CD4-positive, CD25-positive, alpha-beta regulatory T cell (primary cell): ENCODE results near the gene CD22. TPM values are rescaled to one million over a fixed set of nuclear protein-coding genes. Genes with fewer than 3 reads are reported as not detected.
"Not testable (repeated sequence)": the region's sequence is repeated elsewhere in the genome, so short reads cannot be mapped to it uniquely, and the experiment has no call there.

Experiments used
- ATAC-seq, 2 donors: fragments of 150-1000 bp; cut with Tn5 transposase; one replicate each; pipeline ENCODE4 v1.10.0; 2021; ENCODE audit warnings: low read depth in 2 of 2, moderate number of reproducible peaks in 2 of 2, moderate library complexity in 1 of 2
- DNase-seq, 3 donors: peaks; one replicate each; pipeline versions ENCODE4 v3.0.0 to v3.0.0-alpha.2; 2012 to 2022; ENCODE audit warnings: mixed read lengths in 1 of 3
- H3K27ac ChIP-seq: one replicate; pipeline ENCODE4 v1.7.0; 2013; ENCODE audit warnings: mild to moderate bottlenecking, low read length; ENCODE audit not compliant: insufficient read depth, poor library complexity, severe bottlenecking
- H3K27me3 ChIP-seq: one replicate; pipeline ENCODE4 v1.7.0; 2013; ENCODE audit warnings: low read length; ENCODE audit not compliant: control insufficient read depth, insufficient read depth
- H3K36me3 ChIP-seq: one replicate; pipeline ENCODE4 v1.7.0; 2013; ENCODE audit warnings: mild to moderate bottlenecking, low read length, moderate library complexity; ENCODE audit not compliant: control insufficient read depth, insufficient read depth
- H3K4me1 ChIP-seq: 2 replicates; pipeline ENCODE4 v1.7.0; 2013; ENCODE audit warnings: mild to moderate bottlenecking, low read length; ENCODE audit not compliant: insufficient read depth, control insufficient read depth, poor library complexity, severe bottlenecking
- H3K4me3 ChIP-seq: one replicate; pipeline ENCODE4 v1.7.0; 2013; ENCODE audit warnings: low read depth, mild to moderate bottlenecking, low read length, moderate library complexity
- H3K9me3 ChIP-seq, 2 experiments: 1 replicate in 1 of 2; 2 replicates in 1 of 2; pipeline ENCODE4 v1.7.0; 2013; ENCODE audit warnings: low read length in 2 of 2, mild to moderate bottlenecking in 1 of 2, moderate library complexity in 1 of 2; ENCODE audit not compliant: control insufficient read depth in 2 of 2
- H3K27ac Mint-ChIP-seq, 3 donors: one replicate each; pipeline ENCODE4 v1.8.0; 2020 to 2022; ENCODE audit warnings: mild to moderate bottlenecking in 3 of 3, mixed read lengths in 3 of 3, moderate library complexity in 2 of 3
- H3K27me3 Mint-ChIP-seq: one replicate; pipeline ENCODE4 v1.8.0; 2022; ENCODE audit warnings: mild to moderate bottlenecking, mixed read lengths
- H3K36me3 Mint-ChIP-seq: one replicate; pipeline ENCODE4 v1.8.0; 2020; ENCODE audit warnings: mixed read lengths
- H3K4me1 Mint-ChIP-seq, 4 donors: one replicate each; pipeline ENCODE4 v1.8.0; 2020 to 2022; ENCODE audit warnings: mixed read lengths in 4 of 4, mild to moderate bottlenecking in 1 of 4
- H3K4me3 Mint-ChIP-seq, 4 donors: one replicate each; pipeline ENCODE4 v1.8.0; 2020 to 2022; ENCODE audit warnings: mild to moderate bottlenecking in 4 of 4, mixed read lengths in 4 of 4, moderate library complexity in 3 of 4
- H3K9me3 Mint-ChIP-seq, 7 donors: one replicate each; pipeline ENCODE4 v1.8.0; 2020 to 2022; ENCODE audit warnings: mixed read lengths in 7 of 7, mild to moderate bottlenecking in 3 of 7, moderate library complexity in 2 of 7
- polyA plus RNA-seq, 4 donors: library from polyadenylated mRNA; unstranded; fragments of 300-500 nt; fragmentation: Illumina TruSeq; gene quantifications; one replicate each; pipeline ENCODE4 v1.2.3, GENCODE V29; 2021
- total RNA-seq: library from RNA; stranded (reverse); gene quantifications from one replicate; pipeline ENCODE4 v1.2.3, GENCODE V29; 2022

CD22 gene
- 3.3 TPM for total RNA-seq
- polyA plus RNA-seq: 1 to 10 TPM in 1 of 4 donors, under 1 TPM in 2, not detected in 1; 0.15 to 1.9 (median 0.39) TPM

- DNase-seq: no peak
- Histone ChIP-seq H3K4me1 (no peaks in the 10 kb centered on the region), H3K27me3 (no peaks in the 10 kb centered on the region), H3K9me3 (no peaks in the 10 kb centered on the region), H3K4me3 (no peak within 1 kb of the TSS), H3K27ac (no peak within 1 kb of the TSS), H3K36me3 (no peaks in the 10 kb centered on the region)
- ATAC-seq: peak in 1 of 2 donors; percentile 33
- Mint-ChIP-seq H3K4me1 (peaks cover 0 to 6% (median under 1%) of the 10 kb centered on the region in 4 donors), H3K9me3 (no peaks in the 10 kb centered on the region), H3K36me3 (no peaks in the 10 kb centered on the region), H3K4me3 (no peak within 1 kb of the TSS), H3K27ac (peak within 1 kb of the TSS in 1 of 3 donors; percentile 51), H3K27me3 (peaks cover 15% of the 10 kb centered on the region)
Observed at GRCh38 chr19:35328851-35329285, at the start of gene CD22. Gene CD22, plus strand, starts transcription at chr19:35329187. Its CDS starts 2,854 bp downstream, at chr19:35332041.

- Histone ChIP-seq H3K4me1 (no peaks in the 10 kb centered on the region), H3K36me3 (peaks cover 17% of the 10 kb centered on the region), H3K27me3 (peaks cover 7% of the 10 kb centered on the region), H3K27ac (no peak overlapping the region), H3K9me3 (no peaks in the 10 kb centered on the region), H3K4me3 (no peak overlapping the region)
- no peak for ATAC-seq
- no peak for DNase-seq
- Mint-ChIP-seq H3K27ac (no peak overlapping the region), H3K27me3 (peaks cover 29% of the 10 kb centered on the region), H3K4me3 (peak overlapping the region in 1 of 4 donors; percentile 27), H3K4me1 (peaks cover 6 to 11% (median 8%) of the 10 kb centered on the region in 4 donors), H3K9me3 (no peaks in the 10 kb centered on the region), H3K36me3 (peaks cover 17% of the 10 kb centered on the region)
Observed at GRCh38 chr19:35279374-35279773, 49.6 kb upstream of the CD22 start.

- Histone ChIP-seq H3K4me1 (no peaks in the 10 kb centered on the region), H3K9me3 (no peaks in the 10 kb centered on the region), H3K36me3 (peaks cover 12% of the 10 kb centered on the region), H3K27ac (no peak overlapping the region), H3K4me3 (no peak overlapping the region), H3K27me3 (peaks cover 7% of the 10 kb centered on the region)
- Mint-ChIP-seq H3K4me3 (no peak overlapping the region), H3K27ac (peak overlapping the region in 1 of 3 donors; percentile 67), H3K9me3 (no peaks in the 10 kb centered on the region), H3K27me3 (peaks cover 37% of the 10 kb centered on the region), H3K4me1 (peaks cover 6 to 9% (median 8%) of the 10 kb centered on the region in 4 donors), H3K36me3 (peaks cover 13% of the 10 kb centered on the region)
- no peak for DNase-seq
- ATAC-seq: peak in 1 of 2 donors; percentile 13
Observed at GRCh38 chr19:35279985-35280821, 48.8 kb upstream of the CD22 start.

- ATAC-seq (no peak), DNase-seq (no peak)
- H3K36me3 ChIP-seq: peaks cover 9% of the 10 kb centered on the region
- H3K27ac ChIP-seq: no peak overlapping the region
- H3K4me3 Mint-ChIP-seq: no peak overlapping the region
- H3K4me1 ChIP-seq: no peaks in the 10 kb centered on the region
- H3K27me3 Mint-ChIP-seq: peaks cover 41% of the 10 kb centered on the region
- H3K9me3 Mint-ChIP-seq: no peaks in the 10 kb centered on the region
- H3K9me3 ChIP-seq: no peaks in the 10 kb centered on the region
- H3K4me1 Mint-ChIP-seq: peaks cover 0 to 9% (median 5%) of the 10 kb centered on the region in 4 donors
- H3K4me3 ChIP-seq: no peak overlapping the region
- H3K36me3 Mint-ChIP-seq: peaks cover 7% of the 10 kb centered on the region
- H3K27ac Mint-ChIP-seq: no peak overlapping the region
- peaks cover 7% of the 10 kb centered on the region for H3K27me3 ChIP-seq
Observed at GRCh38 chr19:35281303-35281702, 47.7 kb upstream of the CD22 start.

GRCh38 chr19:35284153-35285094 lies 44.6 kb upstream of the CD22 start:
- no peak for DNase-seq
- no peaks in the 10 kb centered on the region for H3K9me3 Mint-ChIP-seq
- H3K27ac ChIP-seq: no peak overlapping the region
- H3K4me3 ChIP-seq: no peak overlapping the region
- peaks cover 0 to 5% (median 3%) of the 10 kb centered on the region in 4 donors for H3K4me1 Mint-ChIP-seq
- no peak overlapping the region for H3K27ac Mint-ChIP-seq
- H3K4me3 Mint-ChIP-seq: no peak overlapping the region
- no peaks in the 10 kb centered on the region for H3K36me3 ChIP-seq
- H3K9me3 ChIP-seq: no peaks in the 10 kb centered on the region
- no peak for ATAC-seq
- peaks cover 7% of the 10 kb centered on the region for H3K27me3 ChIP-seq
- H3K4me1 ChIP-seq: no peaks in the 10 kb centered on the region
- H3K36me3 Mint-ChIP-seq: peaks cover under 1% of the 10 kb centered on the region
- peaks cover 41% of the 10 kb centered on the region for H3K27me3 Mint-ChIP-seq

GRCh38 chr19:35285095-35285449 lies 43.9 kb upstream of the CD22 start:
- Mint-ChIP-seq H3K36me3 (no peaks in the 10 kb centered on the region), H3K4me1 (peaks cover 0 to 5% (median 3%) of the 10 kb centered on the region in 4 donors), H3K4me3 (no peak overlapping the region), H3K9me3 (no peaks in the 10 kb centered on the region), H3K27me3 (peaks cover 40% of the 10 kb centered on the region), H3K27ac (no peak overlapping the region)
- Histone ChIP-seq H3K27ac (no peak overlapping the region), H3K4me1 (no peaks in the 10 kb centered on the region), H3K27me3 (peaks cover 7% of the 10 kb centered on the region), H3K36me3 (no peaks in the 10 kb centered on the region), H3K4me3 (no peak overlapping the region), H3K9me3 (no peaks in the 10 kb centered on the region)
- ATAC-seq (no peak), DNase-seq (no peak)

GRCh38 chr19:35285465-35285864 lies 43.5 kb upstream of the CD22 start:
- not testable (repeated sequence) for H3K4me3 ChIP-seq, H3K4me1 ChIP-seq, ATAC-seq, H3K9me3 ChIP-seq, H3K27ac Mint-ChIP-seq, H3K4me3 Mint-ChIP-seq, H3K27ac ChIP-seq, H3K9me3 Mint-ChIP-seq, H3K36me3 Mint-ChIP-seq, H3K36me3 ChIP-seq, H3K27me3 ChIP-seq, H3K4me1 Mint-ChIP-seq, DNase-seq
- H3K27me3 Mint-ChIP-seq: peaks cover 36% of the 10 kb centered on the region
